Type B pancreatic cell (in vitro differentiated cells): ENCODE results near the gene ANKS1B. TPM values are rescaled to one million over a fixed set of nuclear protein-coding genes. Genes with fewer than 3 reads are reported as not detected.

Source experiments
- DNase-seq: peaks from one replicate; pipeline ENCODE4 v3.0.0; 2021; ENCODE audit warnings: mixed read lengths; ENCODE audit not compliant: unreplicated experiment; ENCODE audit errors: extremely low spot score
- H3K27ac Mint-ChIP-seq: 2 replicates; pipeline ENCODE4 v1.8.0; 2021; ENCODE audit warnings: mild to moderate bottlenecking, mixed read lengths
- H3K27me3 Mint-ChIP-seq: 2 replicates; pipeline ENCODE4 v1.8.0; 2021; ENCODE audit warnings: mixed read lengths
- H3K36me3 Mint-ChIP-seq: 2 replicates; pipeline ENCODE4 v1.8.0; 2021; ENCODE audit warnings: mixed read lengths
- H3K4me1 Mint-ChIP-seq: one replicate; pipeline ENCODE4 v1.8.0; 2021; ENCODE audit warnings: mixed read lengths; ENCODE audit not compliant: unreplicated experiment
- H3K4me3 Mint-ChIP-seq: 2 replicates; pipeline ENCODE4 v1.8.0; 2021; ENCODE audit warnings: mild to moderate bottlenecking, mixed read lengths
- H3K9me3 Mint-ChIP-seq: 2 replicates; pipeline ENCODE4 v1.8.0; 2021; ENCODE audit warnings: mixed read lengths
- CTCF ChIP-seq: fragments of 200-600 bp; sonication (generic); conservative IDR thresholded peaks from 2 replicates; pipeline ENCODE4 v1.5.0; 2021; ENCODE audit warnings: antibody characterized with exemption, mild to moderate bottlenecking
- total RNA-seq: library from RNA; stranded (reverse); gene quantifications from 2 replicates; pipeline ENCODE4 v1.2.1, GENCODE V29; 2021; ENCODE audit warnings: low replicate concordance

Gene ANKS1B
- total RNA-seq, 1 donor from 2014 or later: 4.7 TPM

GRCh38 chr12:99769396-99769980, 215.2 kb downstream of the ANKS1B start:
- TF ChIP-seq CTCF: no peak
- no peak for DNase-seq
- Mint-ChIP-seq H3K27ac (no peak overlapping the region), H3K4me1 (no peaks in the 10 kb centered on the region), H3K36me3 (no peaks in the 10 kb centered on the region), H3K4me3 (no peak overlapping the region), H3K9me3 (no peaks in the 10 kb centered on the region), H3K27me3 (no peaks in the 10 kb centered on the region)

- DNase-seq: no peak
- H3K27me3 Mint-ChIP-seq: no peaks in the 10 kb centered on the region
- H3K36me3 Mint-ChIP-seq: no peaks in the 10 kb centered on the region
- no peak for TF ChIP-seq CTCF
- no peak overlapping the region for H3K4me3 Mint-ChIP-seq
- no peaks in the 10 kb centered on the region for H3K9me3 Mint-ChIP-seq
- no peaks in the 10 kb centered on the region for H3K4me1 Mint-ChIP-seq
- no peak overlapping the region for H3K27ac Mint-ChIP-seq
Measured at GRCh38 chr12:99768758-99769157, 216.0 kb downstream of the ANKS1B start.

- DNase-seq: no peak
- peak; percentile 79 for TF ChIP-seq CTCF
- Mint-ChIP-seq H3K36me3 (no peaks in the 10 kb centered on the region), H3K9me3 (no peaks in the 10 kb centered on the region), H3K4me1 (no peaks in the 10 kb centered on the region), H3K27ac (no peak overlapping the region), H3K27me3 (no peaks in the 10 kb centered on the region), H3K4me3 (no peak overlapping the region)
Measured at GRCh38 chr12:99767809-99768208, 216.9 kb downstream of the ANKS1B start.

- no peak for DNase-seq
- no peak overlapping the region for H3K27ac Mint-ChIP-seq
- no peaks in the 10 kb centered on the region for H3K36me3 Mint-ChIP-seq
- no peaks in the 10 kb centered on the region for H3K27me3 Mint-ChIP-seq
- H3K9me3 Mint-ChIP-seq: no peaks in the 10 kb centered on the region
- H3K4me3 Mint-ChIP-seq: no peak overlapping the region
- H3K4me1 Mint-ChIP-seq: no peaks in the 10 kb centered on the region
- TF ChIP-seq CTCF: no peak
Measured at GRCh38 chr12:99766408-99766807, 218.3 kb downstream of the ANKS1B start.

- no peak for DNase-seq
- no peaks in the 10 kb centered on the region for H3K4me1 Mint-ChIP-seq
- no peaks in the 10 kb centered on the region for H3K27me3 Mint-ChIP-seq
- TF ChIP-seq CTCF: no peak
- no peaks in the 10 kb centered on the region for H3K36me3 Mint-ChIP-seq
- H3K9me3 Mint-ChIP-seq: no peaks in the 10 kb centered on the region
- H3K27ac Mint-ChIP-seq: no peak overlapping the region
- no peak overlapping the region for H3K4me3 Mint-ChIP-seq
Measured at GRCh38 chr12:99765469-99766114, 219.1 kb downstream of the ANKS1B start.
